Ramos (cell line): ENCODE data around the gene SLC26A1.
"Not testable (repeated sequence)": the region's sequence is repeated elsewhere in the genome, so short reads cannot be mapped to it uniquely, and the experiment has no call there.

Source experiments
- in situ Hi-C: fragments of 300-500 bp; cut with MboI; formaldehyde crosslinking; loops from one replicate; pipeline ENCODE4 v1.14.3; 2022; ENCODE audit warnings: low sequenced_read_pairs; ENCODE audit not compliant: unreplicated experiment

The SLC26A1 gene

DNA sequence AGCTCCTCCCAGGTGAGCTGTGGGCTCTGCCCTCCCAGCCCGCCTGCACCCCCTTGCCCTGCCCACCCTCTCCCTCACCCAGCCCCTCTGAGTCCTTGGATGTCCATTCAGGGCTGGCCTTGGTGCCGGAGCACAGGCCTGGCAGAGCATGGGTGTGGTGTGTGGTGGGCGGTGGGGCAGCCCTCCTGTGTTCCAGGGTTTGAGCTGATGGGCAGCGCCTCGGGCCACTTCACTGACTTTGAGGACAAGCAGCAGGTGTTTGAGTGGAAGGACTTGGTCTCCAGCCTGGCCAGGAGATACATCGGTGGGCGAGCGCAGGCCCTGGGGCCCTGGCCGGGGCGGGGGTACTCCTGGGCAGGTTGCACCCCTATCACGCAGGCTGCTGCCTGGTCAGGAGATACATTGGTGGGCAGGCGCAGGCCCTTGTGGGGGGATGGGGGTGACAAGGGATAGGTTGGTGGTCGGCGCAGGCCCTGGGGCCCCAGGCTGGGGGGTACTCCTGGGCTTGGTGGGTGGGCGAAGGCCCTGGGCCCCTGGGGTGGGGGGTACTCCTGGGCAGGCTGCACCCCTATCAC, 7.6 kb upstream of the SLC26A1 start:
- in situ Hi-C loops, result no loop called here

- in situ Hi-C loops, result no loop called here
Observed at GRCh38 chr4:999882-1000425, 6.8 kb upstream of the SLC26A1 start.

GRCh38 chr4:999240-999863, 6.1 kb upstream of the SLC26A1 start:
- in situ Hi-C loops, result not testable (repeated sequence)

DNA sequence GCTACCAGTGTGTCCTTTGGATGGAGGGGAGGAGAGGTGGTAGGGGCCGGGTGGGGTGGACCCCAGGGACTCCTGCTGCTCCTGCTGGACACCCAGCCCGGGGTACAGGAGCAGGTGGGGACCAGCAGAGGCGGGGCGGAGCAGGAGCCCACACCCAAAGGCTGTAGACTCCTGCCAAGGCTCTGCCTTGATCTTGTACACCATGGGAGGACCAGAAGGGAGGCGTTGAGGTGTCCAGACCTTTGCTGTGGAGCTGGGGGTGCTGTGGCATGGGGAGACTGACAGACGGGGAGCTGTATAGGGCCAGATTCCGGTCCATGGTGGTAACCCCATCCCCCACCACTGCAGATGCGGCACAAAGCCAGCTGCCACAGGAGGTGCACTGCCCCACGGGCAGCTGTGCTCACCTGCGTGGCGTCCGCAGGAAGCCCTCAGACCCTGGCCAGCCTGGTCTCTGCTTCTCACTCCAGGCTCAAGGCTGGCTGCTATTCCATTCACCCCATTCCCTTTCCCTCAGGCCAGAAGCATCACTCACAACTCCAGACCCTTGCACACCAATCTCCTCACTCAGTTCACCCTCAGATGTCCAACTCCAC, 5.0 kb upstream of the SLC26A1 start:
- in situ Hi-C loops, result no loop called here

- in situ Hi-C loops, result no loop called here
Observed at GRCh38 chr4:997375-998071, 4.3 kb upstream of the SLC26A1 start.

- in situ Hi-C loops, result no loop called here
Observed at GRCh38 chr4:996997-997374, 3.8 kb upstream of the SLC26A1 start.

DNA sequence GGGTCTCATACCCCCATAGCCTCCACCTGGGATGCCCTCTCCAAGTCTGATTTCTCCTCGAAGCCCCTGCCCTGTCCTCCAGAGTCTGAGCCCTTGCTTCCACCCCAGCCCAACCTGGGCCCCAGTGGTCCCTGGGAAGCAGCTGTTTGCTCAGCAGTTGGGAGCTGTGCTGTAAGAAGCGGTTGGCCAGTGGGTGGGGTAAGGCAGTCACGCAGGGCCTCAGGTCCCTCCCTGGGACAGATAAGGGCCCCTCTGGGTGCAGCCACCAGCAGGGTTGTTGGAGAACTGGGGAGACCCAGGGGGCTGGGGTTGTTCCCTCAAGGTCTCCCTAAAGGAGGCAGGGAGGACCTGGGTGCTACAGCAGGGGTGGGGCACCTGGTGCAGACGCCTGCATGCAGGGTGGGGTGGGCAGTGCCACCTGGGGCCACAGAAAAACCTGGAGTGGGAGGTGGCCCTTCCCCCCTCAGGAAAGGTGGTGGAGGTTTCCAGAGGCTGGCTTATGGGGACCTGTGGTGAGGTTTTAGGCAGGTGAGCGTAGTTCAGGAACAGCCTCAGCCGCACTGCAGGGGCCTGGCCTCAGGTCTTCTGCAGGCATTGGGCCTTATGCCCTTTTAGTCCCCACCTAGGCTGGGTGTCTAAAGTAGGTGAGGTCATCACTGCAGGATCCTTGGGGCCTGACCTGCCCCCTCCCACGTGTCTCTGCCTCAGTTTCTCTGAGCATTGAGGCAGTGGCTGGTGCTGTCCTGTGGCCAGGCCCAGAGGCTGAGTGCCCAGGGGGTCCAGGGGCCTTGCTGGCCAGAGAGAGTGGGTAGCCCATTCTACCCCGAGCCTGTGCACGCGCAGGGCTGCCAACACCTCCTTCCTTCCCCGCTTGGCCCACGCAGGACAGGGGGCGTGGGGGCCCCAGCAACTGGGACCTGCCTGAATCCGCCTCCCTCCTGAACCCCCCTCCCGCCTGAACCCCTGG, 3.1 kb upstream of the SLC26A1 start:
- in situ Hi-C loops, result no loop called here

- in situ Hi-C loops, result no loop called here
Observed at GRCh38 chr4:995311-996026, 2.3 kb upstream of the SLC26A1 start.

DNA sequence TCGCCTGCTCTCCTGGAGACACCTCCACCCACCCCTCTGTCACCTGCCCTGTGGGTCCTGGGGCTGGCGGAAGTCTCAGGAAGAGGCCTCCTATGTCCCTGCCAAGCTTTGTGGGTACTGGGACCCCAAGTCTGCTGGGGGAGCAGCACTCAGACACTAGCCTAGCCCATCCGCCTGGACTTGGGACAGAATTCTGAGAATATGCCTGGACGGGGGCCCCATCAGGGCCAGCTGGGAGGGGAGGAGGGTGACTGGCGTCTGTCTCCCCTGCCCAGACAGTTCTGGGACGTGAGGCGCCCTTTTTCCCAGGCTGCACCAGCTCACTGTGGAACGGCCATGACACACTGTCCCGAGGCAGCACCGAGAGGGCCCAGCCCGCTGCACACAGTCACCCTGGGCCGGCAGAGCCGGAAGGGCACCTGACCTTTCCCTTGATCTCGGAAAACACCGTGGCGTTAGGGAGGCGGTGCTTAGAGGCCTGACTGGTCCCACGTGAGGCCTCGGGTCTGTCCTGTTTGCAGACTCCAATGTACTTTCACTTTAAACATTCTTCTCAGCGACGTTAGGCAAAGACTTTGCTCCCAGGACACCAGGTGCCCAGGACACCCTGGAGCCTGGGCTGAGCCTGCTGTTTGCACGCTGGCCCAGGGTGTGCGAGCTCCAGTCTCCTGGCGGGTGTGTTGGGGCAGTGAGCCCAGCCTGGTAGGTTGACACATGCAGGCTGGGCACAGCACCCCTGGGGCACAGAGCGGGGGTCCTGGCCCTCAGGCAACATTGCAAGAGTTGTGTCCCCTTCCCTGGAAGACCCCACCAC, 700 bp downstream of the SLC26A1 start:
- in situ Hi-C loops, result no loop called here

GRCh38 chr4:991451-992296, 1.5 kb downstream of the SLC26A1 start:
- in situ Hi-C loops, result no loop called here

- in situ Hi-C loops, result no loop called here
Observed at GRCh38 chr4:990746-991367, 2.3 kb downstream of the SLC26A1 start.

DNA sequence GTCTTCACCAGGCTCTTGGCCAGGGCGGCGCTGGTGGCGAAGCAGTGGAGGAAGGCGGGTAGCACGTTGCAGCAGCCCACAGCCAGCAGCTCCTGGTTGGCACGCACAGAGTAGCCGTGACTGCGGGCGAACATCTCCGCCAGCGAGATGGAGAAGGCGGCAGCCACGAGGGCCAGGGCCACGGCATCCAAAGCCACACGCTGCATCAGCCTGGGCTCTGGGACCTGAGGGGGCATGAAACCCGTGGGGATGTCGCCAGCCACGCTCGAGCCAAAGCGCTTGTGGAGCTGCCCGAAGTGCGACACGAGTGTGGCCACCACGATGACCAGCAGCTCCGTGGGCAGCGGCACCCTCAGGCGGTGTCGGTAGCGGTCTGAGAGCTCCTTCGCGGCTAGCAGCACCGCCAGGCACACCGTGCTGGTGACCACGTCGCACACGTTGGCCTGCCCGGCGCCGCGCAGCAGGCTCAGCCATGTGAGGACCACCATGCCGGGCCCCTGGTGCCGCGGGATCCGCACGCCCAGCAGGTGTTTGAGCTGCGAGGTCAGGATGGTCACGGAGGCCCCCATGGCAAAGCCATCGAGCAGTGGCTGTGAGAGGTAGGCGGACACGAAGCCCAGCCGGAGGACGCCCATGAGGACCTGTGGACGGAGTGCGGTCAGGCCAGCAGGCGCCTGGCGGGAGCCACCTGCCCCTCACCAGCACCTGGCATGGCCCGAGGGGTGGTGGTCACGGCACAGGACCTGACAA, 3.3 kb downstream of the SLC26A1 start:
- in situ Hi-C loops, result no loop called here

GRCh38 chr4:988726-989721, 4.2 kb downstream of the SLC26A1 start:
- in situ Hi-C loops, result no loop called here

DNA sequence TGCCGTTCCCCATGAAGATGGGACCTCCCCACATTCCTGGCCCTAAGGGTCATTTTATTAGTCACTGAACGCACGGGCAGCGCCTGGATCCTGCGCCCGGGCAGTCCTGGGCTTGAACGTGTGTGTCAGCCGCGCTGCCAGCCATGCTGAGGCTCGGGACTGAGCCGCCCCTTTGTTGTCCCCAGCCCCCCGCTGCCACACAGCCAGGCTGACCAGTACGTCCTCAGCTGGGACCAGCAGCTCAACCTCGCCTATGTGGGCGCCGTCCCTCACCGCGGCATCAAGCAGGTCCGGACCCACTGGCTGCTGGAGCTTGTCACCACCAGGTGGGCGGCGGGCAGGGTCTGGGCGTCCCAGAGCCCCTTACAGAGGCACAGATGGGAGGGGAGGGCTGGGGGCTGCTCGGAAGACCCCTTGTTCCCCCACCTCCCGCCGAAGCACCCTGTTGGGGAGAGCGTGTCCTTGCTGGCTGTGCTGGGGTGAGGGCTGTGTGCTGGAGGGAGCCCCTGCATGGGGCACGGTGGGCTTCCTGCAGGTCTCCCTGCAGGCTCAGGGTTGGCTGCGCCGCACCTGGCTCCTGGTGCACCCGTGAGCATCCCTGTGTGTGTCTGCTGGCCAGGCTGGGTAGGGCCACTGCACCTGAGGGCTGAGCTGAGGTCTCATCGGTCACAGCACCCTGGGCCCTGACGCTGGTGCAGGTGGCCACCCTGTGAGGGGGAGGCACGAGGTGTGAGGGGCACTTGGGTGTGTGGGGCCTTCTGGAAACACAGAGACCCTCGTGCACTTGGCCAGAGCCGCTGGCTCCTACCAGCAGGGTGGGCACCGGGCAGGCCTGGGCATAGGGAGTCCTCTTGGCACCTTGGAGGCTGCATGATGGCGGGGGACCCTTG, 5.3 kb downstream of the SLC26A1 start:
- in situ Hi-C loops, result no loop called here
